Central memory CD8-positive, alpha-beta T cell (primary cell): ENCODE results near the gene MRPL11.
"Not testable (repeated sequence)": the region's sequence is repeated elsewhere in the genome, so short reads cannot be mapped to it uniquely, and the experiment has no call there.

Experiments
- ATAC-seq: fragments of 150-1000 bp; cut with Tn5 transposase; replicated peaks from 2 replicates; pipeline ENCODE4 v1.10.0; 2022; ENCODE audit warnings: mild to moderate bottlenecking, moderate FRiP score, moderate number of reproducible peaks; ENCODE audit not compliant: poor library complexity, severe bottlenecking; ENCODE audit errors: extremely low read depth
- DNase-seq, 2 donors: peaks; one replicate each; pipeline ENCODE4 v3.0.0; 2021; ENCODE audit warnings: low spot score in 2 of 2
- H3K27ac Mint-ChIP-seq: one replicate; pipeline ENCODE4 v1.8.0; 2022; ENCODE audit warnings: low read depth, mild to moderate bottlenecking, moderate library complexity, mixed read lengths
- H3K27me3 Mint-ChIP-seq: one replicate; pipeline ENCODE4 v1.8.0; 2022; ENCODE audit warnings: mixed read lengths
- H3K36me3 Mint-ChIP-seq: one replicate; pipeline ENCODE4 v1.8.0; 2022; ENCODE audit warnings: mild to moderate bottlenecking, moderate library complexity, mixed read lengths; ENCODE audit not compliant: insufficient read depth
- H3K4me1 Mint-ChIP-seq: one replicate; pipeline ENCODE4 v1.8.0; 2022; ENCODE audit warnings: mixed read lengths
- H3K4me3 Mint-ChIP-seq: one replicate; pipeline ENCODE4 v1.8.0; 2022; ENCODE audit warnings: mild to moderate bottlenecking, moderate library complexity, mixed read lengths
- H3K9me3 Mint-ChIP-seq: one replicate; pipeline ENCODE4 v1.8.0; 2022; ENCODE audit warnings: mixed read lengths

Gene MRPL11

DNA sequence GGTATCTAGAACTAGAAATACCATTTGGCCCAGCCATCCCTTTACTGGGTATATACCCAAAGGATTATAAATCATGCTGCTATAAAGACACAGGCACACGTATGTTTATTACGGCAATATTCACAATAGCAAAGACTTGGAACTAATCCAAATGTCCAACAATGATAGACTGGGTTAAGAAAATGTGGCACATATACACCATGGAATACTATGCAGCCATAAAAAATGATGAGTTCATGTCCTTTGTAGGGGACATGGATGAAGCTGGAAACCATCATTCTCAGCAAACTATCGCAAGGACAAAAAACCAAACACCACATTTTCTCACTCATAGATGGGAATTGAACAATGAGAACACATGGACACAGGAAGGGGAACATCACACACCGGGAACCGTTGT is 25.5 kb upstream of the MRPL11 start:
- H3K27ac Mint-ChIP-seq, H3K4me3 Mint-ChIP-seq, H3K9me3 Mint-ChIP-seq, DNase-seq, H3K27me3 Mint-ChIP-seq, ATAC-seq, H3K36me3 Mint-ChIP-seq: not testable (repeated sequence)
- H3K4me1 Mint-ChIP-seq, result peaks cover 10% of the 10 kb centered on the region

DNA sequence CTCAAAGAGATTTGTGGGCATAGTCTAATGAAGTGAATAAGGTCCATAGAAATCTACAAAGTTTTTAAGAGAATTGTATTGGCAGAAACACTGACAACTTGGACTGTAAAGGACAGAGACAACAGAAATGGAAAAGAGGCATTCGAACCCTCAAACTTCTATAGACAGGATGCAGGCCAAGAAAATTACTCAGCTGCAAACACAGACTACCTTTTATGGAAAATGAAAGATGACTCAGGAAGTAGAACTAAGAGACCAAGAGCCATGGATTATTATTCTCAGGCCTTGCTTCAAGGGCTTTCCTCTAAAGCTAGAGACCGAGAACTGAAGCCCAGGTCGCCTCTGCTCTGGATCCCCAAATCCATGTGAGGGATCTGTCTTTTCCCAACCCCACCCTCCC is 24.3 kb upstream of the MRPL11 start:
- Mint-ChIP-seq H3K4me1 (peaks cover 10% of the 10 kb centered on the region), H3K4me3 (no peak overlapping the region), H3K27ac (no peak overlapping the region), H3K36me3 (peaks cover 9% of the 10 kb centered on the region), H3K9me3 (no peaks in the 10 kb centered on the region), H3K27me3 (no peaks in the 10 kb centered on the region)
- ATAC-seq, result no peak
- no peak for DNase-seq

DNA sequence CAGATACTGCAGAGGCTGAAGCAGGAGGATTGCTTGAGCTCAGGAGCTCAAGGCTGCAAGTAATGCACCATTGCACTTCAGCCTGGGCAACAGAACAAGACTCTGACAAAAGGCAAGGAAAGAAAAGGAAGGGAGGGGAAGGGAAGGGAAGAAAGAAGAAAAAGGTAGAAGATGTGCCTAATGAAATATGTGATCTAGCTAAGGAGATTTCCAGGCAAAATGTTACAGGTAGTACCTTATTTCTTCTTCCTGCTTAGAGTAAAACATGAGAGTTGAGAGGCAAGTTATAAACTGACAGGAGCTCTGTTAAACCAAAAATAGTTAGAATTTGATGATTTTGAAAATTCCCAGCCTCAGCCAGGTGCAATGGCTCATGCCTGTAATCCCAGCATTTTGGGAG is 23.4 kb upstream of the MRPL11 start:
- H3K4me1 Mint-ChIP-seq, result peaks cover 4% of the 10 kb centered on the region
- H3K9me3 Mint-ChIP-seq, result no peaks in the 10 kb centered on the region
- H3K27me3 Mint-ChIP-seq, result no peaks in the 10 kb centered on the region
- ATAC-seq (no peak), DNase-seq (no peak)
- H3K36me3 Mint-ChIP-seq, result peaks cover 5% of the 10 kb centered on the region
- H3K27ac Mint-ChIP-seq, result no peak overlapping the region
- H3K4me3 Mint-ChIP-seq, result no peak overlapping the region

DNA sequence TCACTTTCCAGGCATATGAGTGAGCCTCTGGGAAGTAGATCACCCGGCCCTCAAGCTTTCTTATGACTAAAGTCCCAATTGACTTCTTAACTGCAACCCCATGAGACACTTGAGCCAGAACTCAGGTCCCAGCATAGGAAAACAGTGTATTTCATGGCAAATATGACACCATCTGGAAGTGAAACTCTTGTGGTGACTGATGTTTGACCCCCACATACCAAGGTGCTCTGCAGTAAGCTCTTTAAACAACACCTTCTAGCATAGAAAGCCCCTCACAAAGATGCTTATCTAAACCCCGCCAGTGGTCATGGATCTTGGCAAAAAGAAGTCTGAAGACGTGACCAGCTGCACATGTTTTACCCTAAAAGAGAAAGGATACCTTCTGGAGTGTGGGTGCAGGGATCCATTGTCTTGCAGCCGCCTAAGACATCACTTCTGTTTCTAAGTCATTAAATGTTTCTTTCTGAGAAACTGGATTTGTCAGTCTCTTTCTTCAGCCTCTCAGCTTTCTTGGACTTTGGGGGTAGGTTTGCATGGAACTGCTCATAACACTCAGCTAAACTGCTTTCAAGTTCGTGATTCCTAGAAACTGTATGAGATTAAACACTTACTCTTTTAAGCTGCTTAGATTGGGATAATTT is 20.6 kb upstream of the MRPL11 start:
- DNase-seq (no peak), ATAC-seq (no peak)
- H3K4me3 Mint-ChIP-seq, result no peak overlapping the region
- no peaks in the 10 kb centered on the region for H3K9me3 Mint-ChIP-seq
- no peak overlapping the region for H3K27ac Mint-ChIP-seq
- H3K27me3 Mint-ChIP-seq, result peaks cover 10% of the 10 kb centered on the region
- H3K4me1 Mint-ChIP-seq, result peaks cover 6% of the 10 kb centered on the region
- no peaks in the 10 kb centered on the region for H3K36me3 Mint-ChIP-seq

DNA sequence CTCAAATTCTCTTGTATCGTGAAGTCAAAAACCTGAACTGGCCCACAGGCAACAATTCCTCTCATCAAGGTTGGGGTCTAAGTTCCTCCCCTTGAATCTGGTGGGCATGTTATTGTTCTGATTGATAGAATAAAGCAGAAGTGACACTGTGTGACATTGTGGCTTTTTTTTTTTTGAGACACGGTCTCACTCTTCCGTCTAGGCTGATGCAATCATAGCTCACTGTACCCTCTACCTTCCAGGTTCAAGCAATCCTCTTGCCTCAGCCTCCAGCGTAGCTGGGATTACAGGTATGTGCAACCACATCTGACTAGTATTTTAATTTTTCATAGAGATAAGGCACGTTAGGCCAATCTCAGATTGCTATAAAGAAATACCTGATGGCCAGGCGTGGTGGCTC is 19.2 kb upstream of the MRPL11 start:
- Mint-ChIP-seq H3K36me3 (no peaks in the 10 kb centered on the region), H3K27me3 (peaks cover 10% of the 10 kb centered on the region), H3K4me3 (no peak overlapping the region), H3K4me1 (peaks cover 12% of the 10 kb centered on the region), H3K9me3 (no peaks in the 10 kb centered on the region), H3K27ac (no peak overlapping the region)
- no peak for ATAC-seq
- DNase-seq, result no peak

DNA sequence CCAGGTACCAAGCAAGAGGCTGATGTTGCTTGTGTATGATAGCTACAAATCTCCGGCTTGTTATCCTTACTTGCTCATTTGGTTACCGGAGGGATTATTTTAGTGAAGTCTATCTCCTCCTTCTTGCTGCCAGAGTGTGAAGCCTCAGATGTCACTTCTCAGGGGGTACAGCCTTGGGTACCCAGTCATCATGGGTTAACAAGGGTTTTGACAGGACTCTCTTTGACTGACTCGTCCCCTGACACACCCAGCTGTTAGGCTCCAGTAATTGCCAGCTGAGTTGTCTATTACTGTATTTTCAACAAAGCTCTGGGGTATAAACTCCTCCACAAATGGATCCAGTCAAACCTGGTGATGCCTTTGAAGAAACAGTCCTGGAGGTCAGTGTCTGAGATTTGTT is 16.2 kb upstream of the MRPL11 start:
- no peaks in the 10 kb centered on the region for H3K36me3 Mint-ChIP-seq
- DNase-seq (no peak), ATAC-seq (no peak)
- H3K4me3 Mint-ChIP-seq, result no peak overlapping the region
- no peaks in the 10 kb centered on the region for H3K9me3 Mint-ChIP-seq
- H3K27me3 Mint-ChIP-seq, result peaks cover 22% of the 10 kb centered on the region
- H3K4me1 Mint-ChIP-seq, result peaks cover 12% of the 10 kb centered on the region
- H3K27ac Mint-ChIP-seq, result no peak overlapping the region

DNA sequence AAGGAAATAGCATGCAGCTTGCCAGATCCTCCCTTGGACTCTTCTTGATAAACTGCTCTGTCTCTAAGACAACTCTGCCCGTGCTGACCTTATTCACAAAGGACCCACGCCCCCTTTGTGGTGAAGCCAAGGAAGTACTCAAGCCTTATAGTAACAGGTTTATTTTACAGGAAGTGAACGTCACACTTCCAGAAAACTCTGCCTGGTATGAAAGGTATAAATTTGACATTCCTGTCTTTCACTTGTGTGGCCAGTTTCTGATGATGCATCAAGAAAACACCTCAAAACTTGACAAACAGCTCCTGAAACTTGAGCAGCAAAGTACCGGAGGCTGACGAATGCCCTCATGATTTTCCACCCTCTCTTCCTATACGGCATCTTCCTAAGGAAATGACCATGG is 15.6 kb upstream of the MRPL11 start:
- Mint-ChIP-seq H3K27ac (no peak overlapping the region), H3K4me3 (no peak overlapping the region), H3K27me3 (peaks cover 28% of the 10 kb centered on the region), H3K36me3 (no peaks in the 10 kb centered on the region), H3K4me1 (peaks cover 12% of the 10 kb centered on the region), H3K9me3 (no peaks in the 10 kb centered on the region)
- DNase-seq (no peak), ATAC-seq (no peak)

DNA sequence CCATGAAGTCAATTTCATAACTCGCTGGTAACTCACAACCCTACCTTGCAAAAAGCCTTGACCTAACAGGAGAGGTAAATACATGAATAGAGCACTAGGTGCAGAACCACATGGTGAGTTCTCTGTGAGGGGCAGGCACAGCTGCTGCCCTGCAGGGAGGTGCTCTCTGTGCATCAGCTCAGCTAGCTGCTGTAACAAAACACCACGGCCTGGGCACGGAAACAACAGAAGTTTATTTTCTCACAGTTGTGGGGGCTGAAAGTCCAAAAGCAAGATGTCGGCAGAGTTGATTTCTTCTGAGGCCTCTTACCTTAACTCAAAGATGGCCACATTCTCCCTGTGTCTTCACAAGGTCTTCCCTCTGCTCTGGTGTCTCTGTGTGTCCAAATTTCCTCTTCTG is 13.0 kb upstream of the MRPL11 start:
- DNase-seq, result no peak
- no peaks in the 10 kb centered on the region for H3K9me3 Mint-ChIP-seq

DNA sequence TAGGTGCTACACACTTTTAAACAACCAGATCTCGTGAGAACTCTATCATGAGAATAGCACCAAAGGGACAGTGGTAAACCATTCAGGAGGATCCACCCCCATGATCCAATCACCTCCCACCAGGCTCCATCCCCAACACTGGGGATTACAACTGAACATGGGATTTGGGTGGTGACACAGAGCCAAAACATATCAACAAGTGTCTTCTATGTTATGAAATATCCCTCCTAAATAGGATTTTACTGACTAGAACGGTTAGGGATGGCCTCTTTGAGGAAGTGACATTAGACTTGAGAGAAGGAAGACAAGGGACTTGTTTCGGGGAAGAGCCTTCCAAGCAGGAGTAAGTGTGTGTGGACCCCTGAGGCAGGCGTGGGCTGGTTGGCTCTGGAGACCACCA is 11.9 kb upstream of the MRPL11 start:
- DNase-seq, result no peak
- peaks cover 38% of the 10 kb centered on the region for H3K27me3 Mint-ChIP-seq
- H3K4me3 Mint-ChIP-seq, result no peak overlapping the region
- H3K27ac Mint-ChIP-seq, result no peak overlapping the region
- no peaks in the 10 kb centered on the region for H3K9me3 Mint-ChIP-seq
- H3K36me3 Mint-ChIP-seq, result no peaks in the 10 kb centered on the region
- no peak for ATAC-seq
- H3K4me1 Mint-ChIP-seq, result peaks cover 12% of the 10 kb centered on the region

More for the DNA sequence above, 13.0 kb upstream of the MRPL11 start:
- no peak for ATAC-seq
- Mint-ChIP-seq H3K27ac (no peak overlapping the region), H3K36me3 (no peaks in the 10 kb centered on the region), H3K4me3 (no peak overlapping the region), H3K4me1 (peaks cover 12% of the 10 kb centered on the region), H3K27me3 (peaks cover 38% of the 10 kb centered on the region)

DNA sequence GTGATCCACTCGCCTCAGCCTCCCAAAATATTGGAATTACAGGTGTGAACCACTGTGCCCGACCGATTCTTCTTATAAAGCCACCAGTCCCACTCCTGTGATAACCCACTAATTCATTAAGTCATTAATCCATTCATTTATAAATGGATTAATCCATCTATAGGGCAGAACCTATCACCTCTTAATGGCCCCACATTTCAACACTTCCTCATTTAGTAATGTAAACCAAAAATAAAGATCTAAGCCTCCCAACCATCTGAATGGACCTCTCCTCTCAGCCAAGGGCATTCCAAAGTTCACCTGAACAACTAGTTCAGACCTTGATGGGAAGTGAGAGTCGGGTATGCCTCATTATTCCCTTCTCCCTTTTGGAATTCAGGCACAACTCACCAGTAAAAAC is 9.9 kb upstream of the MRPL11 start:
- no peak overlapping the region for H3K27ac Mint-ChIP-seq
- no peaks in the 10 kb centered on the region for H3K36me3 Mint-ChIP-seq
- no peaks in the 10 kb centered on the region for H3K4me1 Mint-ChIP-seq
- DNase-seq (no peak), ATAC-seq (no peak)
- H3K9me3 Mint-ChIP-seq, result no peaks in the 10 kb centered on the region
- peaks cover 31% of the 10 kb centered on the region for H3K27me3 Mint-ChIP-seq
- no peak overlapping the region for H3K4me3 Mint-ChIP-seq

DNA sequence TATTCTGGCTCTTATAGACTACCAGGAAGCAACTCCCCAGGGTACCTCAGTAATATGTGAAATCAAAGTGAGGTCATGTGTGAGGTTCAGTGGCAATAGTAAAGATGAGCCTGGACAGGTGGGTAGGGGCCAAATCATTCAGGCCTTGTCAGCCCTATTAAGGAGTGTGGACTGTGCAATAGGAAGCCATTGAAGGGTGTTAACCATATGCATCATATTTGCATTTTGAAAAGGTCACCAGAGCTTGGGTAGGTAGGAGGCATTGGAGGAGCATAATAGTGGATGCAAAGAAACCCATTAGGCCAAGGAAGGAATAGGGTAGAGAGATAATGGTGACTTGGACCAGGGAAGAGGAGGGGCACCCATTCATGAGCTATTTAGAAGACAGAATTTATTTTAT is 8.4 kb upstream of the MRPL11 start:
- no peak overlapping the region for H3K4me3 Mint-ChIP-seq
- no peaks in the 10 kb centered on the region for H3K9me3 Mint-ChIP-seq
- H3K36me3 Mint-ChIP-seq, result no peaks in the 10 kb centered on the region
- ATAC-seq (no peak), DNase-seq (no peak)
- no peak overlapping the region for H3K27ac Mint-ChIP-seq
- H3K27me3 Mint-ChIP-seq, result peaks cover 32% of the 10 kb centered on the region
- no peaks in the 10 kb centered on the region for H3K4me1 Mint-ChIP-seq

DNA sequence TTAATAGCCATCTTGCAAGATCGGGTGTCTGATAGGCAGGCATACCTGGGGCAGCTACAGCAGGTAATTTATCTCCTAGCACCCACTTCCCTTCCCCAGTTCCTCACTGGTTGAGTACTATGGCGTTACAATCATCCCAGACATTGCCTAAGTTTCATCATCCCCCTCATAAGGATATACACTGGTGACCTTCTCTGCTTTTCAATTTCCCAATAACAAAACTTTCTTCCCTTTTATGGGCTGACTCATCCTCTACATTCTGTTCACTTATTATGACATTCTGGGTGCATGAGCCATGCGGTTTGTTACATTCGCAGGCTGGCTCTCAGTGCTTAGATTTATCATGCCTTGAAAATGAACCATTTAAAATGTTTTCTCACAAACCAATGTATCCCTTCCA is 5.0 kb upstream of the MRPL11 start:
- no peak overlapping the region for H3K4me3 Mint-ChIP-seq
- H3K4me1 Mint-ChIP-seq, result peaks cover 4% of the 10 kb centered on the region
- no peak overlapping the region for H3K27ac Mint-ChIP-seq
- DNase-seq (no peak), ATAC-seq (no peak)
- H3K9me3 Mint-ChIP-seq, result no peaks in the 10 kb centered on the region
- H3K36me3 Mint-ChIP-seq, result peaks cover 3% of the 10 kb centered on the region
- peaks cover 14% of the 10 kb centered on the region for H3K27me3 Mint-ChIP-seq

DNA sequence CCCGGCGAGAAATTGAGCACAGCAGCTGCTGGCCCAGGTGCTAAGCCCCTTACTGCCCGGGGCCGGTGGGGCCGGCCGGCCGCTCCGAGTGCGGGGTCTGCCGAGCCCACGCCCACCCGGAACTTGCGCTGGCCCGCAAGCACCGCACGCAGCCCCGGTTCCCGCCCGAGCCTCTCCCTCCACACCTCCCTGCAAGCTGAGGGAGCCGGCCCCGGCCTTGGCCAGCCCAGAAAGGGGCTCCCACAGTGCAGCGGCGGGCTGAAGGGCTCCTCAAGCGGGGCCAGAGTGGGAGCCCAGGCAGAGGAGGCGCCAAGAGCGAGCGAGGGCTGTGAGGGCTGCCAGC is 2.3 kb upstream of the MRPL11 start:
- DNase-seq, H3K27ac Mint-ChIP-seq, H3K4me3 Mint-ChIP-seq, H3K9me3 Mint-ChIP-seq, H3K36me3 Mint-ChIP-seq, ATAC-seq: not testable (repeated sequence)
- Mint-ChIP-seq H3K27me3 (peaks cover 11% of the 10 kb centered on the region), H3K4me1 (peaks cover 13% of the 10 kb centered on the region)
